ENCODE measurements around the gene KIF1B. TPM values are rescaled to one million over a fixed set of nuclear protein-coding genes. Genes with fewer than 3 reads are reported as not detected.
A peak's percentile ranks its signal among the peaks of the same experiment; 100 is the strongest.

KIF1B gene
- total and polyA plus RNA-seq, 8 donors = 36.0 to 46.7 (median 39.7) TPM

DNA sequence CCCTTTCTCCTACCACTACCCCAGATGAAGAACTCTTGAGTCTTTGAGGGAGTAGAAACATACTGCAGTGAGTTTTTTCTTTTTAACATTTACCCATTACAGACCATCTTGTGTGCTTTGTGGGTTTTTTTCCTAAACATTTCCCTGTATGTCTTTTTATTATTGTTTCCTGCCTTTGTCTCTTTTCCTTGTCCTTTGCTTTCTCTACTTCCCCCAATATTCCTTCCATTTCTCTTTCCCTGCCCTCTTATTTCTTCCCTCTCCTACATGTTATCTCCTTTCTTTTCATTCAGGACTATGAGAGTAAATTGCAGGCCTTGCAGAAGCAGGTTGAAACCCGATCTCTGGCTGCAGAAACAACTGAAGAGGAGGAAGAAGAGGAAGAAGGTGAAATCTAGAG lies 109.4 kb downstream of the KIF1B start:
- intact Hi-C loops (cut with DNase I) = no loop called here
- TF ChIP-seq CTCF (IDR thresholded peaks at IDR 0.05) = no peak
- Histone ChIP-seq H3K27ac (no peak overlapping the region), H3K4me1 (no peaks in the 10 kb centered on the region), H3K4me3 (no peak overlapping the region), H3K27me3 (no peaks in the 10 kb centered on the region), H3K36me3 (peaks cover 0 to 32% of the 10 kb centered on the region in 2 donors), H3K9me3 (no peaks in the 10 kb centered on the region)
- no peak for ATAC-seq
- no peak for DNase-seq

DNA sequence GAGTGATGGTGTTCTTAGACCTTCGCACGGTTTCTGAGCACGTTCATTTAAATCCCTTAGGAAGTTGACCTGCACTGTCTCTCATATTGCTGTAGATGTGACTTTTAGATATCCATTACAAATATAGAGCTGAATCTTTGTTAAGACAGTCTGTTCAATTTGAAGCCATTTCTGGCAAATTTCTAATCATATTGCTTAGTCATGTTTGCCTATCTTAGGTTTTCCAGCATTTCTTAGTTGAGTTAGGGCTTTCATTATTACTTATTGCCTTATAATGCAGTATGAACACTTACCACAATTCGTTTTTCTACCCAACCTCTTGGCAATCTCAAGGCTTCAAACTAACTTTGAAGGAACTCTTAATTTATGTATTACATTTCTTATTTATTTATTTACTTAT lies 110.0 kb downstream of the KIF1B start:
- no peak for TF ChIP-seq CTCF (IDR thresholded peaks at IDR 0.05)
- no peak for DNase-seq

GRCh38 chr1:10322821-10323220 lies 112.5 kb downstream of the KIF1B start:
- ATAC-seq (no peak), DNase-seq (no peak)
- H3K27ac ChIP-seq = no peak overlapping the region
- no peak overlapping the region for H3K4me3 ChIP-seq
- no peak for TF ChIP-seq CTCF (IDR thresholded peaks at IDR 0.05)
- H3K27me3 ChIP-seq = no peaks in the 10 kb centered on the region
- intact Hi-C loops (cut with DNase I) = no loop called here
- H3K36me3 ChIP-seq = peaks cover 0 to 55% of the 10 kb centered on the region in 2 donors
- no peaks in the 10 kb centered on the region for H3K9me3 ChIP-seq
- H3K4me1 ChIP-seq = no peaks in the 10 kb centered on the region

More for the DNA sequence above, 110.0 kb downstream of the KIF1B start:
- Histone ChIP-seq H3K27ac (no peak overlapping the region), H3K36me3 (peaks cover 0 to 38% of the 10 kb centered on the region in 2 donors), H3K27me3 (no peaks in the 10 kb centered on the region), H3K9me3 (no peaks in the 10 kb centered on the region), H3K4me3 (no peak overlapping the region), H3K4me1 (no peaks in the 10 kb centered on the region)
- no peak for ATAC-seq
- intact Hi-C loops (cut with DNase I) = no loop called here

GRCh38 chr1:10324627-10325026 lies 114.3 kb downstream of the KIF1B start:
- TF ChIP-seq CTCF (IDR thresholded peaks at IDR 0.05) = no peak
- Histone ChIP-seq H3K36me3 (peaks cover 0 to 61% of the 10 kb centered on the region in 2 donors), H3K27ac (no peak overlapping the region), H3K4me3 (no peak overlapping the region), H3K27me3 (no peaks in the 10 kb centered on the region), H3K9me3 (no peaks in the 10 kb centered on the region), H3K4me1 (no peaks in the 10 kb centered on the region)
- intact Hi-C loops (cut with DNase I) = no loop called here
- no peak for DNase-seq
- no peak for ATAC-seq

GRCh38 chr1:10325521-10325920 lies 115.2 kb downstream of the KIF1B start:
- Histone ChIP-seq H3K27me3 (no peaks in the 10 kb centered on the region), H3K36me3 (peaks cover 0 to 63% of the 10 kb centered on the region in 2 donors), H3K9me3 (no peaks in the 10 kb centered on the region), H3K4me1 (no peaks in the 10 kb centered on the region), H3K4me3 (no peak overlapping the region), H3K27ac (no peak overlapping the region)
- intact Hi-C loops (cut with DNase I) = no loop called here
- no peak for TF ChIP-seq CTCF (IDR thresholded peaks at IDR 0.05)
- DNase-seq (peak in 1 of 4 donors; percentile 13), ATAC-seq (no peak)
